OCI-LY7 (cell line): ENCODE results near the gene MTG1. TPM values are rescaled to one million over a fixed set of nuclear protein-coding genes. Genes with fewer than 3 reads are reported as not detected.

ENCODE experiments used
- BruUV-seq: library from RNA; stranded (reverse); fragments of 400-500 nt; replicated peaks from 2 replicates; lab custom pipeline; 2021; lab: Mats Ljungman, UMichigan
- CTCF ChIA-PET: fragments of 300-600 bp; sonication (Branson Sonifier 250); formaldehyde crosslinking; loops from one replicate; lab custom pipeline; 2022; ENCODE audit warnings: antibody characterized with exemption; ENCODE audit not compliant: unreplicated experiment; lab: Charles Lee
- POLR2A ChIA-PET: fragments of 300-600 bp; sonication (Branson Sonifier 250); formaldehyde crosslinking; loops from one replicate; lab custom pipeline; 2022; ENCODE audit warnings: antibody characterized with exemption; lab: Charles Lee
- DNase-seq: peaks from one replicate; pipeline ENCODE4 v3.0.0-alpha.2; 2015; ENCODE audit warnings: low spot score
- H2AFZ ChIP-seq: fragments of 200-600 bp; sonication (generic), shearing (Covaris generic); 2 replicates; pipeline ENCODE4 v1.6.1; 2014; ENCODE audit warnings: mild to moderate bottlenecking, antibody characterized with exemption, low read length, moderate library complexity
- H3K27ac ChIP-seq: fragments of 200-600 bp; sonication (generic); 2 replicates; pipeline ENCODE4 v1.5.1; 2014; ENCODE audit warnings: mixed run types, low read depth, mild to moderate bottlenecking, moderate library complexity, low read length, inconsistent platforms; ENCODE audit not compliant: poor library complexity, severe bottlenecking
- H3K36me3 ChIP-seq: fragments of 200-600 bp; sonication (generic); 2 replicates; pipeline ENCODE4 v1.6.1; 2014; ENCODE audit warnings: mild to moderate bottlenecking, antibody characterized with exemption, low read length, moderate library complexity, mixed read lengths; ENCODE audit not compliant: insufficient read depth
- H3K4me1 ChIP-seq: fragments of 200-600 bp; sonication (generic); 2 replicates; pipeline ENCODE4 v1.5.1; 2014; ENCODE audit warnings: mild to moderate bottlenecking, low read length; ENCODE audit not compliant: insufficient read depth, poor library complexity, severe bottlenecking
- H3K4me2 ChIP-seq: fragments of 200-600 bp; sonication (generic); 2 replicates; pipeline ENCODE4 v1.6.1; 2014; ENCODE audit warnings: mild to moderate bottlenecking, low read length
- H3K4me3 ChIP-seq: fragments of 200-600 bp; sonication (generic); 2 replicates; pipeline ENCODE4 v1.5.1; 2014; ENCODE audit warnings: mild to moderate bottlenecking, low read depth, low read length; ENCODE audit not compliant: poor library complexity, severe bottlenecking
- H3K79me2 ChIP-seq: fragments of 200-600 bp; sonication (generic); 2 replicates; pipeline ENCODE4 v1.6.1; 2016; ENCODE audit warnings: low read depth, mild to moderate bottlenecking, low read length, moderate library complexity, mixed read lengths; ENCODE audit not compliant: insufficient read depth
- H3K9me2 ChIP-seq: fragments of 200-600 bp; sonication (generic); 2 replicates; pipeline ENCODE4 v1.6.1; 2016; ENCODE audit warnings: mild to moderate bottlenecking, low read length, mixed read lengths; ENCODE audit not compliant: insufficient read depth
- H3K9me3 ChIP-seq: fragments of 200-600 bp; sonication (generic); 2 replicates; pipeline ENCODE4 v1.6.1; 2014; ENCODE audit warnings: mild to moderate bottlenecking, mixed run types, low read length, mixed read lengths
- H4K20me1 ChIP-seq: fragments of 200-600 bp; sonication (generic); 2 replicates; pipeline ENCODE4 v1.6.1; 2014; ENCODE audit warnings: mild to moderate bottlenecking, antibody characterized with exemption, low read length, moderate library complexity, mixed read lengths; ENCODE audit not compliant: insufficient read depth
- EZH2phosphoT487 ChIP-seq: fragments of 200-600 bp; sonication (generic); IDR thresholded peaks from 2 replicates; pipeline ENCODE4 v1.6.1; 2018; ENCODE audit warnings: low read depth, borderline replicate concordance, mild to moderate bottlenecking, mixed run types, antibody characterized with exemption, low read length, moderate library complexity, mixed read lengths
- intact Hi-C: fragments of 100-400 bp; cut with micrococcal nuclease; formaldehyde crosslinking; loops from one replicate; pipeline ENCODE4 v1.10.0; 2022; ENCODE audit not compliant: unreplicated experiment
- total RNA-seq, 2 experiments: library from RNA; depleted of rRNA in 1 of 2; stranded (reverse); fragments of >200 nt in 1 of 2; shearing (Covaris generic) in 1 of 2; gene quantifications; 2 replicates each; pipeline ENCODE4 v1.2.3, GENCODE V29; 2014 to 2022
- TF ChIP-seq, protein P1 (sequence below): fragments of 200-600 bp; sonication (generic); conservative IDR thresholded peaks from 2 replicates; pipeline ENCODE4 v1.5.1; 2014; ENCODE audit warnings: mild to moderate bottlenecking, antibody characterized with exemption, low read length, moderate library complexity, mixed read lengths

MTG1 gene
- total RNA-seq, 2 experiments from 2014 or later: 85.6 to 101 TPM

DNA sequence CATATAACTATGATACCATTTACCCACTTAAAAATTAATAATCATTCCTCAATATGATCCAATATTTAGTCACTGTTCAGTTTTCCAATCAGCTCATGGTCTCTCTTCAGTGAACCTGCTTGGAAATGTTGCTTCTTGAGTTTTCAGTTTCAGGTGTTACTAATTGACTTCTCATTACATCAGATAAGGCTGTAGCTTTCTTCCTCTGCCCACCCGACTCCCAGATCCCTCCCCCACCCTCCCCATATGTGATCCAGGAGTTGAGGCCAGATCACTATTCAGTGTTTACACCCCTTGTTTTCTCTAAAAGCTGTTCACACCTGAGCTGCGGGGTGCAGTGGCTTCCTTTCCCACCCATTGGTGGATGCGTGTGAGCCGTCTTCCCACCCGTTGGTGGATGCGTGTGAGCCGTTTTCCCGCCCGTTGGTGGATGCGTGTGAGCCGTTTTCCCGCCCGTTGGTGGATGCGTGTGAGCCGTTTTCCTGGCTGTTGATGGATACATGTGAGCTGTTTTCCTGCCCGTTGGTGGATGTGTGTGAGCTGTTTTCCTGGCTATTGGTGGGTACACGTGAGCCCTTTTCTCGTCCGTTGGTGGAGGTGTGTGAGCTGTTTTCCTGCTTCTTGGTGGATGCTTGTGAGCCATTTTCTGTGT, 3.2 kb upstream of the MTG1 start:
- no peak for TF ChIP-seq EZH2phosphoT487
- TF ChIP-seq, protein P1, sequence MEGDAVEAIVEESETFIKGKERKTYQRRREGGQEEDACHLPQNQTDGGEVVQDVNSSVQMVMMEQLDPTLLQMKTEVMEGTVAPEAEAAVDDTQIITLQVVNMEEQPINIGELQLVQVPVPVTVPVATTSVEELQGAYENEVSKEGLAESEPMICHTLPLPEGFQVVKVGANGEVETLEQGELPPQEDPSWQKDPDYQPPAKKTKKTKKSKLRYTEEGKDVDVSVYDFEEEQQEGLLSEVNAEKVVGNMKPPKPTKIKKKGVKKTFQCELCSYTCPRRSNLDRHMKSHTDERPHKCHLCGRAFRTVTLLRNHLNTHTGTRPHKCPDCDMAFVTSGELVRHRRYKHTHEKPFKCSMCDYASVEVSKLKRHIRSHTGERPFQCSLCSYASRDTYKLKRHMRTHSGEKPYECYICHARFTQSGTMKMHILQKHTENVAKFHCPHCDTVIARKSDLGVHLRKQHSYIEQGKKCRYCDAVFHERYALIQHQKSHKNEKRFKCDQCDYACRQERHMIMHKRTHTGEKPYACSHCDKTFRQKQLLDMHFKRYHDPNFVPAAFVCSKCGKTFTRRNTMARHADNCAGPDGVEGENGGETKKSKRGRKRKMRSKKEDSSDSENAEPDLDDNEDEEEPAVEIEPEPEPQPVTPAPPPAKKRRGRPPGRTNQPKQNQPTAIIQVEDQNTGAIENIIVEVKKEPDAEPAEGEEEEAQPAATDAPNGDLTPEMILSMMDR: no peak
- H3K27ac ChIP-seq: peak overlapping the region; percentile 99
- H3K9me3 ChIP-seq: no peaks in the 10 kb centered on the region
- intact Hi-C loops: loop anchor here (5.0 kb wide), 2 partner anchors 83 to 1233 kb away; partner anchors contain the start of genes TUBGCP2 and ZNF511
- H3K9me2 ChIP-seq: no peaks in the 10 kb centered on the region
- peak overlapping the region; percentile 88 for H3K4me2 ChIP-seq
- peaks cover 5% of the 10 kb centered on the region; the same call in 1 of the 2 replicates for H3K36me3 ChIP-seq
- DNase-seq: peak; percentile 64
- no peaks in the 10 kb centered on the region for H4K20me1 ChIP-seq
- peak overlapping the region; percentile 74 for H3K4me3 ChIP-seq
- ChIA-PET CTCF (interaction anchor here (0.6 to 1.7 kb wide), 4 partner anchors 12 to 66 kb away, joined by 3 to 9 read pairs (median 4); partner anchors contain the start of gene PAOX), POLR2A (interaction anchor here (0.6 to 1.3 kb wide), 8 partner anchors 13 to 67 kb away, joined by 3 to 7 read pairs (median 4); partner anchors contain the start of gene FUOM)
- peaks cover 64% of the 10 kb centered on the region for H3K4me1 ChIP-seq
- BruUV-seq: no TSS peak
- peaks cover 36% of the 10 kb centered on the region for H3K79me2 ChIP-seq
- H2AFZ ChIP-seq: no peak overlapping the region; the same call in 1 of the 2 replicates

DNA sequence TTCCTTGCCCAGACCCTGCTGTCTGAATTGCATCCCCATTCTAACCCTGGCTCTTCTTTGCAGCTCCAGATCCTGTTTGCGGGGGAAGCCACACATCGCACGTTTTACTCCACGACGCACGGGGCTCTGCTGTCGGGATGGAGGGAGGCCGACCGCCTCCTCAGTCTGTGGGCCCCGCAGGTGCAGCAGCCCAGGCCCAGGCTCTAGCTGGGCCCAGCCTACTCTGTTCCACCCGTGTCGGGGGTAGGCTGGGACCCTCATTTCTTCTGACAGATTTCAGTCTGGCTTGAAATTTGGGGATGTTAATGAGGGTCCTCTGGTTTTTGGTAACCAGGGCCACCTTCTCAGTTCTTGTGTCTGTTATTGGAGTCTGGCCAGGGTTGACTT, 2.7 kb upstream of the MTG1 start:
- H2AFZ ChIP-seq: no peak overlapping the region; the same call in 1 of the 2 replicates
- ChIA-PET CTCF (interaction anchor here (0.6 to 1.7 kb wide), 3 partner anchors 30 to 67 kb away, joined by 4 to 9 read pairs (median 4); no protein-coding TSS in a partner anchor), POLR2A (interaction anchor here (0.6 to 1.3 kb wide), 4 partner anchors 18 to 62 kb away, joined by 3 to 7 read pairs (median 4); no protein-coding TSS in a partner anchor)
- no peak for DNase-seq
- H3K4me3 ChIP-seq: peak overlapping the region; percentile 74
- peaks cover 10% of the 10 kb centered on the region for H3K36me3 ChIP-seq
- H3K9me3 ChIP-seq: no peaks in the 10 kb centered on the region
- H3K27ac ChIP-seq: peak overlapping the region; percentile 99
- H3K4me2 ChIP-seq: peak overlapping the region; percentile 88
- BruUV-seq: no TSS peak
- no peaks in the 10 kb centered on the region for H4K20me1 ChIP-seq
- intact Hi-C loops: loop anchor here (5.0 kb wide), 2 partner anchors 84 to 1234 kb away; partner anchors contain the start of genes TUBGCP2 and ZNF511
- peaks cover 66% of the 10 kb centered on the region for H3K4me1 ChIP-seq
- TF ChIP-seq EZH2phosphoT487: no peak
- TF ChIP-seq, protein P1: no peak
- H3K79me2 ChIP-seq: peaks cover 41% of the 10 kb centered on the region
- H3K9me2 ChIP-seq: no peaks in the 10 kb centered on the region
